ENCODE data around the gene UBE2O. TPM values are rescaled to one million over a fixed set of nuclear protein-coding genes. Genes with fewer than 3 reads are reported as not detected.

The UBE2O gene
- polyA plus RNA-seq, 1 of the 3 experiments (the other 2 are of a cell fraction), result 25.4 TPM

GRCh38 chr17:76416899-76417298 lies 36.1 kb downstream of the UBE2O start:
- H3K4me1 ChIP-seq (ENCODE audit: control insufficient read depth in 1 of 2, insufficient read depth in 2 of 2, low read depth in 1 of 2, low read length in 1 of 2), result peaks cover 0 to 55% of the 10 kb centered on the region in 2 experiments; a peak in 2 of 4 replicates
- no peaks in the 10 kb centered on the region for H3K9me2 ChIP-seq
- no peaks in the 10 kb centered on the region for H3F3A ChIP-seq (replicated peaks; ENCODE audit: insufficient read depth)
- no peak overlapping the region for H3K9ac ChIP-seq
- no peak for DNase-seq
- ChIA-PET POLR2A (interaction anchor here (0.6 to 1.6 kb wide), 2 partner anchors 32 to 35 kb away, joined by 4 to 5 read pairs; no protein-coding TSS in a partner anchor), CTCF (interaction anchor here (0.7 to 8.3 kb wide), 16 partner anchors 9 to 235 kb away, joined by 3 to 89 read pairs (median 14); partner anchors contain the start of genes AANAT, SPHK1 and UBE2O)
- H2AFZ ChIP-seq (ENCODE audit: low read depth), result no peak overlapping the region
- H3K9me3 ChIP-seq, result no peaks in the 10 kb centered on the region
- peaks cover 0 to 4% of the 10 kb centered on the region in 2 experiments for H3K36me3 ChIP-seq (replicated peaks in 1 of 2; ENCODE audit: control insufficient read depth in 1 of 2, insufficient read depth in 2 of 2, low read length in 1 of 2)
- H4K20me1 ChIP-seq (ENCODE audit: insufficient read depth), result peaks cover 77% of the 10 kb centered on the region
- H3K4me3 ChIP-seq (ENCODE audit: low read depth in 2 of 2, low read length in 1 of 2), result no peak overlapping the region
- H3K27me3 ChIP-seq (ENCODE audit: insufficient read depth), result no peaks in the 10 kb centered on the region
- H3K27ac ChIP-seq (ENCODE audit: low read depth in 2 of 2, low read length in 1 of 2), result peak overlapping the region in 1 of 2 experiments; percentile 9; a peak in 1 of 4 replicates
- 97% methylated on average over 4 of the region's 4 CpGs for WGBS (ENCODE audit: low lambda C conversion rate)
- TF ChIP-seq ZBTB33 (IDR thresholded peaks at IDR 0.05; ENCODE audit: borderline replicate concordance, low read depth), result no peak
- TF ChIP-seq RFX5 (IDR thresholded peaks at IDR 0.05; ENCODE audit: low read length), result no peak
- TF ChIP-seq EP300 (IDR thresholded peaks at IDR 0.05; ENCODE audit: borderline replicate concordance in 1 of 2, low read depth in 1 of 2, low read length in 1 of 2), result no peak
- TF ChIP-seq CTCF (IDR thresholded peaks at IDR 0.05), result no peak
- TF ChIP-seq EZH2phosphoT487 (IDR thresholded peaks at IDR 0.05; ENCODE audit: borderline replicate concordance, low read depth), result no peak
- TF ChIP-seq RCOR1 (IDR thresholded peaks at IDR 0.05; ENCODE audit: low read length), result no peak
- TF ChIP-seq MAX (IDR thresholded peaks at IDR 0.05; ENCODE audit: low read depth), result no peak
- TF ChIP-seq YY1 (IDR thresholded peaks at IDR 0.05; ENCODE audit: low read depth), result no peak
- TF ChIP-seq GATA2 (CRISPR knock-in tag; IDR thresholded peaks at IDR 0.05), result no peak
- TF ChIP-seq RXRA (IDR thresholded peaks at IDR 0.05; ENCODE audit: borderline replicate concordance, low read depth), result no peak
- no peak for TF ChIP-seq NFIC (IDR thresholded peaks at IDR 0.05; ENCODE audit: borderline replicate concordance)
- no peak for TF ChIP-seq GABPA (IDR thresholded peaks at IDR 0.05; ENCODE audit: low read depth)
- no peak for TF ChIP-seq TCF12 (IDR thresholded peaks at IDR 0.05)
- no peak for TF ChIP-seq CHD2 (IDR thresholded peaks at IDR 0.05; ENCODE audit: low read length, partially characterized antibody)
- TF ChIP-seq TAF1 (IDR thresholded peaks at IDR 0.05; ENCODE audit: borderline replicate concordance, low read depth, low read length), result no peak
- peaks cover 56% of the 10 kb centered on the region for H3K79me2 ChIP-seq (ENCODE audit: insufficient read depth)
- no peak overlapping the region for H3K4me2 ChIP-seq

All from SK-N-SH (cell line).